Mucosa of rectum (tissue), 2 donors: ENCODE results near the gene P2RY6.
A peak's percentile ranks its signal among the peaks of the same experiment; 100 is the strongest.
"Not testable (repeated sequence)": the region's sequence is repeated elsewhere in the genome, so short reads cannot be mapped to it uniquely, and the experiment has no call there.

Experiments
- H3K27ac ChIP-seq, 2 donors: one replicate each; pipeline ENCODE4 v1.7.0; 2013; ENCODE audit warnings: inconsistent platforms in 2 of 2, low read depth in 2 of 2, low read length in 2 of 2
- H3K27me3 ChIP-seq, 2 donors: one replicate each; pipeline ENCODE4 v1.7.0; 2013; ENCODE audit warnings: low read length in 2 of 2; ENCODE audit not compliant: control insufficient read depth in 2 of 2, insufficient read depth in 2 of 2
- H3K36me3 ChIP-seq, 2 donors: one replicate each; pipeline ENCODE4 v1.7.0; 2013; ENCODE audit warnings: low read length in 2 of 2; ENCODE audit not compliant: control insufficient read depth in 2 of 2, insufficient read depth in 2 of 2
- H3K4me1 ChIP-seq, 2 donors: one replicate each; pipeline ENCODE4 v1.7.0; 2013; ENCODE audit warnings: low read length in 2 of 2, mild to moderate bottlenecking in 1 of 2; ENCODE audit not compliant: control insufficient read depth in 2 of 2, insufficient read depth in 2 of 2
- H3K4me3 ChIP-seq, 2 donors: one replicate each; pipeline ENCODE4 v1.7.0; 2013; ENCODE audit warnings: low read length in 2 of 2
- H3K9ac ChIP-seq, 2 donors: one replicate each; pipeline ENCODE4 v1.7.0; 2013; ENCODE audit warnings: low read length in 2 of 2, low read depth in 1 of 2, mild to moderate bottlenecking in 1 of 2
- H3K9me3 ChIP-seq, 2 donors: one replicate each; pipeline ENCODE4 v1.7.0; 2013; ENCODE audit warnings: low read length in 2 of 2; ENCODE audit not compliant: control insufficient read depth in 2 of 2
- donor health status: healthy.
- donor health status: Normal muscosa, but diverticular disease.

The P2RY6 gene

DNA sequence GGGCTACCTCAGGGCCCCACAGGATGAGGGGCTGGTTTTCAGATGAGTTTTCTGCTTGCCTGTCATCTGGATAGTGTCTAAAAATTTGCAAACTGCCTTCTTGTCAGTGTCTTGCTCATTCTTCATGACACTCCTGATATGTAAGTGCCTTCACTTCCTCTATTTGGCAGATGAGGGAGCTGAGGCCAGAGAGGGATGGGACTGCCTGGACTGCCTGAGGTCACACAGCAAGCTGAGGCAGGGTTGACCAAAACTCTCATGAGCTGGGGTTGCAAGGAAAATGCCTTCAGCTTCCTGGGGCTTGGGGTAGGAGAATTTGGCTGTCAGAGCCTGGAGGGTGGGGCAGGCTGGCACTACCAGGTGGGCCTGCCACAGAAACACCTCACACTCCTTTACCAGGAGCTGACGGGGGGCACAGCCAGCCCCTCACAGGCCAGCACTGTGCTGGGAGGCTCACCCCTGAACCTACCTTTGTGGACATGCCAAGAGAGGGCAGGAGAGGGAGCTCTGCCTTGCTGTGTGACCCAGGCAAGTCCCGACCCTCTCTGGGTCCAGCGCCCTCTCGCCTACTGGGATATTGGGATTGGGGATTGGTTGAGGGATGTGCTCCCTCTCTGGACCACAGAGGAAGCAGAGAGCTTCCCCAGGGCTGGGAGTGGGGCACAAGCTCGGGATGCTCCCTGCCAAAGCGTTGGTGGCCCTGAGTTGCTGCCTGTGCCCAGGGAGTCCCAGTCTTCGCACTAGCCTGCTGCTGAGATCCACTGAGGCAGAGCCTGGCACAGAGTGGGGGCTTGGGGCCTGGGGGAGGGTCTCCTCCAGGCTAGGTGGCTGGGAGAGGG, 1.9 kb upstream of the P2RY6 start:
- no peak overlapping the region for H3K4me3 ChIP-seq
- no peaks in the 10 kb centered on the region for H3K9me3 ChIP-seq
- H3K9ac ChIP-seq = no peak overlapping the region
- H3K36me3 ChIP-seq = no peaks in the 10 kb centered on the region
- H3K4me1 ChIP-seq = peaks cover 12 to 14% of the 10 kb centered on the region in 2 donors
- no peaks in the 10 kb centered on the region for H3K27me3 ChIP-seq
- H3K27ac ChIP-seq = no peak overlapping the region

GRCh38 chr11:73270855-73271477, 1.2 kb upstream of the P2RY6 start:
- Histone ChIP-seq H3K9ac (no peak overlapping the region), H3K27me3 (no peaks in the 10 kb centered on the region), H3K9me3 (no peaks in the 10 kb centered on the region), H3K4me3 (no peak overlapping the region), H3K27ac (peak overlapping the region in 1 of 2 donors; percentile 16), H3K36me3 (no peaks in the 10 kb centered on the region), H3K4me1 (peaks cover 12 to 14% of the 10 kb centered on the region in 2 donors)

DNA sequence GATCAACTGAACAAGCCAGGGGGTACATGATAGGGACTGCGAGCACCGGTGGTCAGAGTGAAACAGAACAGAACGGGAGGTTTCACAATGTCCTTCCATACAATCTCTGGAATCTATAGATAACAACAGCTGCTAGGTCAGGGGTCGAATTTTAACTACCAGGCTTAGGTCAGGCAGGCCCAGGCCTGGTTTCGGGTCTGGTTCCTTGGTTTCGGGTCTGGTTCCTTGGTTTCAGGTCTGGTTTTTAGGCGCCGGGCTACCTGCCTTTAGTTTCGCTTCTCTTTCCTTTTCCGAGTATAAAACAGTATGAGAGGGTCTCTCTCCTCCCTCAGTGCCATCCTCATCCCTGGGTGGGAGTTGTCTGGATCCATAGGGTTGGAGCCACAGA, 666 bp upstream of the P2RY6 start:
- Histone ChIP-seq H3K4me1 (peaks cover 12 to 14% of the 10 kb centered on the region in 2 donors), H3K27ac (peak overlapping the region in 1 of 2 donors; percentile 16)
- H3K4me3 ChIP-seq, H3K27me3 ChIP-seq, H3K9me3 ChIP-seq, H3K36me3 ChIP-seq, H3K9ac ChIP-seq: not testable (repeated sequence)

DNA sequence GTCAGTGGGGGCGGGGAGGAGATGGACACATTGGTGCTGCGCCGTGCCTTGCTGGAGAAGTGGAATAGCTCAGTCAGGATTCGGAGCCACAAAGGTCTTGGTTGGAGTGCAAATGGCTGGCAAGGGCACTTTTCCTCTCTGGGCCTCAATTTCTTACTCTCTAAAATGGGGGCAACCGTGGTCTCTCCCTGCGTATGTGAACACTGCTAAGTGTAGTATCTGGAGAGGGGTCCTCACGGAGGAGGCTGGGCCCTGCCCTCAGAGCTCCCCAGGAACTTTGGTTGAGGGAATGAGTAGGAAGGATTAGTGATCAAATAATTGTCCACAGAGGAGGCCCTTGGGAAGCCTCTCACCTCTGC, 521 bp downstream of the P2RY6 start:
- H3K36me3 ChIP-seq = no peaks in the 10 kb centered on the region
- no peak overlapping the region for H3K4me3 ChIP-seq
- no peaks in the 10 kb centered on the region for H3K9me3 ChIP-seq
- peak overlapping the region in 1 of 2 donors; percentile 43 for H3K27ac ChIP-seq
- H3K4me1 ChIP-seq = peaks cover 12 to 14% of the 10 kb centered on the region in 2 donors
- H3K27me3 ChIP-seq = no peaks in the 10 kb centered on the region
- no peak overlapping the region for H3K9ac ChIP-seq

- Histone ChIP-seq H3K9ac (no peak overlapping the region), H3K4me1 (peaks cover 12 to 14% of the 10 kb centered on the region in 2 donors), H3K4me3 (peak overlapping the region in 1 of 2 donors; percentile 42), H3K36me3 (no peaks in the 10 kb centered on the region), H3K27ac (peak overlapping the region in 1 of 2 donors; percentile 16), H3K27me3 (no peaks in the 10 kb centered on the region), H3K9me3 (no peaks in the 10 kb centered on the region)
Observed at GRCh38 chr11:73273222-73273895, 1.2 kb downstream of the P2RY6 start.

DNA sequence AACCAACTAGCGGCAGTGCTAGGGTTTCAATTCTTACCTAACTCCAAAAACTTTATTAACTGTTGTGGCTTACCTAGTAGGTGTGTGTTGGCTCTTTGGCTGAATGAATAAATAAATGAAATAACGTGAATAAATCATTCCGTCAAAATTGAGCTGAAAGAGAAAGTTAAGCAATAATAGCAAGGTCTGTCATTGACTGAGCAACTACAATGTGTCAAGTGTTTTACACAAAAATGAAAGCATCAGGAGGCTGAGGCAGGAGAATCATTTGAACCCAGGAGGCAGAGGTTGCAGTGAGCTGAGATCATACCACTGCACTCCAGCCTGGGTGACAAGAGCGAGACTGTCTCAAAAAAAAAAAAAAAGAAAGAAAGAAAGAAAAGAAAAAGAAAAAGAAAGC, 2.1 kb downstream of the P2RY6 start:
- H3K36me3 ChIP-seq, H3K9ac ChIP-seq, H3K27me3 ChIP-seq, H3K4me3 ChIP-seq, H3K27ac ChIP-seq, H3K9me3 ChIP-seq: not testable (repeated sequence)
- H3K4me1 ChIP-seq = peaks cover 12 to 14% of the 10 kb centered on the region in 2 donors

DNA sequence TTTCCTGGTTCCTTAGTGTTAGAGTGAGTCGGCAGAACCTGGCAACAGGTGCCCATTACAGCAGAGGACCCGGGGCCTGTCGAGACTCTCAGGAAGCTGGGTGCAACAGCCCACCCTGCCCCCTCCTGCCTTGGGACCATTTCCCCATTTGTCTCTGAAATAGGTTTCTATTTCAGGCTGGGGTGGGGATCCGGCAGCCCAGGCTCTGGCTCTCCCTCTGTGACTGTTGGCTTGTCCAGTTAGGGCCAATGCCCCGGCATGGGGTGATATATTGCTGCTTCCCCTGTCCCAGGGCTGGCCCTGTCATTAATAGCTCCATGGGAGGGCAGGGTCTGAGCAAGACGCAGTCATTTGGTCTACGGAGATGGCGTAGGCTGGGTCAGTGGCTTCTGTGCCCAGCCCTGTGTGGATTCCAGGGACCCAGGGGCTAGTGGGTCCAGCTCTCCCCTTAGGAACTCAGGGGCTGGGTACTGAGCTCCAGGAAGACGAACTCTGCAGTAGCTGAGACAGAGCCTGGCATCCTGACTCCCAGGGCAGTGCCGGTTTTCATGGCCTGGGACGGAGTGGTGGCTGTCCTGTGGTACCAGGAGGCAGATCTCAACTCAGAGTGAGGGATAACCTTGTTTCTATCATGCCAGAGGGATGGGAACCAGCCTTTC, 2.7 kb downstream of the P2RY6 start:
- Histone ChIP-seq H3K36me3 (no peaks in the 10 kb centered on the region), H3K9me3 (no peaks in the 10 kb centered on the region), H3K9ac (no peak overlapping the region), H3K4me3 (peak overlapping the region in 1 of 2 donors; percentile 13), H3K4me1 (peaks cover 9% of the 10 kb centered on the region in 2 donors), H3K27ac (no peak overlapping the region), H3K27me3 (no peaks in the 10 kb centered on the region)

DNA sequence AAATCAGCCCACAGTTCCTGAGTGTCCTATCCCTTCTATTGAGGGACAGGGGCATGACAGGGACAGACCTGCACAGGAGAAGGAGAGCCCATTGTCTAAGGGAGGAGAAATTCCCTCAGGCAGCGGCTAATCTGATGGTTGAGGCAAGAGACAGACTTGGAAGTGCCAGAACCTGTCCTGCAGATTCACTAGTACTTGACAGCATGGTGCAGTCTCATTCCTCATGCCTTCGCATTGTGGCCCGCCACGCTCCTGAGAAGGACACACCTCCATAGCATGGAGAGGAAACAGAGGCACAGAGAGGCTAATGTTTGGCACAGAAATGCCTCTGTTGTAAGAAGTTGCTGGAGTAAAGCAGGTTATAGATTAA, 3.2 kb downstream of the P2RY6 start:
- Histone ChIP-seq H3K4me1 (peaks cover 6 to 7% of the 10 kb centered on the region in 2 donors), H3K4me3 (peak overlapping the region in 1 of 2 donors; percentile 13), H3K9me3 (no peaks in the 10 kb centered on the region), H3K27ac (no peak overlapping the region), H3K27me3 (no peaks in the 10 kb centered on the region), H3K36me3 (no peaks in the 10 kb centered on the region), H3K9ac (no peak overlapping the region)

GRCh38 chr11:73277467-73277866, 5.3 kb downstream of the P2RY6 start:
- H3K4me1 ChIP-seq = peaks cover 0 to 5% of the 10 kb centered on the region in 2 donors
- H3K36me3 ChIP-seq = no peaks in the 10 kb centered on the region
- H3K27me3 ChIP-seq = no peaks in the 10 kb centered on the region
- no peak overlapping the region for H3K4me3 ChIP-seq
- H3K9me3 ChIP-seq = no peaks in the 10 kb centered on the region
- H3K9ac ChIP-seq = no peak overlapping the region
- no peak overlapping the region for H3K27ac ChIP-seq

DNA sequence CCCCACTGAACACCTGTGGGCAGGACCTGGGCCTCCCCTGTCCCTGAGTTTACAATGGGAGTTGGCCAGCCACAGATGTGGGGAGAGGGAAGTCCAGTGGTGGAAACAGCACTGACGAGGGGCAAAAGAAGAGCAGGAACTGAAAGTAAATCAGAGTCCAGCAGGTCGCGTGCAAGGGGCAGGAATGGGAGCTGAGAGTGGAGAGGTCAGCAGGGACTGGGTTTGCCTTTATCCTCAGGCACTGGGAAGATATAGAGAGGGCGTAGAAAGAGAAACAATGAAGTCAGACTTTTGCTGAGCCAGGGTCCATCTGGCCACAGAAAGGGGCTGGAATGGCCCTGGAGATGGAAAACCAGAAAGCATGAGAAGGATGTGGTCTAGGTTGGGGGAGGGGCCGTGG, 8.5 kb downstream of the P2RY6 start:
- H3K27ac ChIP-seq = peak overlapping the region in 1 of 2 donors; percentile 22
- no peaks in the 10 kb centered on the region for H3K9me3 ChIP-seq
- H3K4me3 ChIP-seq = no peak overlapping the region
- no peak overlapping the region for H3K9ac ChIP-seq
- no peaks in the 10 kb centered on the region for H3K27me3 ChIP-seq
- no peaks in the 10 kb centered on the region for H3K36me3 ChIP-seq
- peaks cover 0 to 5% of the 10 kb centered on the region in 2 donors for H3K4me1 ChIP-seq
